ENCODE results near the gene DNTTIP2.

DNA sequence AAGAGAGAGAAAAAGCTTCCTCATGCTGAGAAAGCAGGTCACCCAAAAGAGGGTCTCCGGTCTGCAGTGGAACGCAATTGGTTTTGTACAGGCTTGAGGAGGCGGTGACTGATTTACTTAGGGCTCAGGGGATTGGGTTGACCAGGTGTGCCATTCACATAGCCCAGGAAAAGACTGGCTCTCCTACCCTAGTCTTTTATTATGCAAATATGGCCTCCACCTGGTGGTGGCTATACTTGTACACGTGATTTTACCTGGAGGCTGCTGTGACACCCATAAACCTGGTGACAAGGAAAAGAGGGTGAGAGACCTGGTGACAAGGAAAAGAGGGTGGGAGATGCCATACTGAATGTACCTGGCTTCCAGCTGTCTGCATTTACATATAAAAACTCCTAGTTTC is 49.9 kb downstream of the DNTTIP2 start:
- TF ChIP-seq CTCF (IDR thresholded peaks at IDR 0.05; ENCODE audit: insufficient read depth, low read length, poor library complexity, severe bottlenecking) (no peak), EZH2phosphoT487 (conservative IDR thresholded peaks at IDR 0.05; ENCODE audit: low read length) (no peak)
